Measurements from ENCODE around the gene DNPH1. TPM values are rescaled to one million over a fixed set of nuclear protein-coding genes. Genes with fewer than 3 reads are reported as not detected.

The DNPH1 gene
- total and polyA plus RNA-seq, 2 donors (not counting 3 experiments of a cell fraction or from before 2014, with no cell fraction given): 37.7 to 120 TPM

DNA sequence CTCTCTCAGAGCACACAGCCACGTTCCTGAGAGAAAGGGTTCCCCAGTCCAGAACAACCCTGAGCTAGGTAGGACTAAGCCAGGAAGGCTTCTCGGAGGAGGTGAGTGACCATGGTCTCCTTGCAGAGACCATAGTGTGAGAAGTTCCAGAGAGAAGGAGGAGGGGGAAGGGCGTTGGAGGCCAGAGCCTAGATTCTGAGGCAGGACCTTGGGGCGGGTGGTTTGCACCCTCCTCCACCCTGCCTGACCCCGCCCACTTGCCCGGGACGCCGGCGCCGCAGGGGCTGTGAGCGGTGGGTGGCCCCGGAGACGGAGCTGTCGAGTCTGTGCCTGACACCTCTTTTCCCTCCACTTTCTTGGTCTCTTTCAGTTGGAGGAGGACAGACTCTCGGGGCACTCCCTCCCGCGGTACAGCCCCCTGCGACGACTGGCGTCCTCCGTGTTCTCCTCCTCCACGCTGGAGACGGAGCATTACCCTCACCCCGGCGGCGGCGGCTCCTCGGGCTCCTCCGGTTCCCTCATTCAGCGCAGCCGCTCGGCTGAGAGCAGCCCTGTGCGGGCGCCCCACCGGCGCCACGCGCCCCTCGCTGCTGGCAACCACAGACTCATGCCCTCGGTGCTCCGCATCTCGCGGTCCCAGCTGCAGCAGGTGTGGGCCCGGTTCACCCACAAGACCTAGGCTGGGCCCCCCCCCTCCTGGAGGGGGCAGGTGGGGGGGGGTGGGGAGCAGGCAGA is 40.2 kb upstream of the DNPH1 start:
- Histone ChIP-seq H4K20me1 (replicated peaks; ENCODE audit: control insufficient read depth, extremely low read depth, insufficient read depth, low read length) (no peaks in the 10 kb centered on the region), H3K9me1 (replicated peaks; ENCODE audit: control insufficient read depth, extremely low read depth, insufficient read depth, low read length) (no peaks in the 10 kb centered on the region), H3K4me2 (ENCODE audit: insufficient read depth, low read length) (no peak overlapping the region), H3K4me1 (ENCODE audit: control insufficient read depth, extremely low read depth, insufficient read depth, low read length) (no peaks in the 10 kb centered on the region), H3K9me3 (replicated peaks; ENCODE audit: control insufficient read depth, insufficient read depth, low read length) (no peaks in the 10 kb centered on the region), H3K27ac (ENCODE audit: insufficient read depth, low read depth, low read length) (no peak overlapping the region), H3K79me2 (ENCODE audit: control insufficient read depth, insufficient read depth, low read length) (no peaks in the 10 kb centered on the region), H3K36me3 (ENCODE audit: control insufficient read depth in 2 of 2, extremely low read depth in 1 of 2, insufficient read depth in 2 of 2, low read length in 2 of 2) (no peaks in the 10 kb centered on the region), H3K9ac (replicated peaks; ENCODE audit: extremely low read depth, insufficient read depth, low read length) (no peak overlapping the region), H3K27me3 (ENCODE audit: control insufficient read depth in 2 of 2, insufficient read depth in 2 of 2, low read length in 2 of 2) (peaks cover 32 to 43% of the 10 kb centered on the region in 2 experiments), H2AFZ (ENCODE audit: low read depth, low read length) (peak overlapping the region; percentile 68), H3K4me3 (replicated peaks in 1 of 3; ENCODE audit: insufficient read depth in 1 of 3, low read depth in 1 of 3, low read length in 3 of 3) (no peak overlapping the region)
- dilution Hi-C loops (cut with MboI; ENCODE audit: extremely low pct_ligation_motif_present, low sequenced_read_pairs): no loop called here
- CTCF ChIA-PET: no interaction called here
- no peak for TF ChIP-seq GATA2 (IDR thresholded peaks at IDR 0.05; ENCODE audit: insufficient read depth, insufficient read length, low read depth, low read length)
- peak; percentile 42 for TF ChIP-seq EZH2 (IDR thresholded peaks at IDR 0.05; ENCODE audit: borderline replicate concordance, low read depth, low read length, severe bottlenecking)
- FAIRE-seq: no peak
- intact Hi-C loops (cut with micrococcal nuclease): no loop called here
- no TSS peak for BruUV-seq (replicated peaks)
- DNase-seq (ENCODE audit: low read depth, low spot score): no peak
- POLR2A ChIA-PET: no interaction called here

GRCh38 chr6:43268782-43269272 is 39.5 kb upstream of the DNPH1 start:
- dilution Hi-C loops (cut with MboI; ENCODE audit: extremely low pct_ligation_motif_present, low sequenced_read_pairs) (no loop called here), intact Hi-C loops (cut with micrococcal nuclease) (no loop called here)
- TF ChIP-seq, protein P1, sequence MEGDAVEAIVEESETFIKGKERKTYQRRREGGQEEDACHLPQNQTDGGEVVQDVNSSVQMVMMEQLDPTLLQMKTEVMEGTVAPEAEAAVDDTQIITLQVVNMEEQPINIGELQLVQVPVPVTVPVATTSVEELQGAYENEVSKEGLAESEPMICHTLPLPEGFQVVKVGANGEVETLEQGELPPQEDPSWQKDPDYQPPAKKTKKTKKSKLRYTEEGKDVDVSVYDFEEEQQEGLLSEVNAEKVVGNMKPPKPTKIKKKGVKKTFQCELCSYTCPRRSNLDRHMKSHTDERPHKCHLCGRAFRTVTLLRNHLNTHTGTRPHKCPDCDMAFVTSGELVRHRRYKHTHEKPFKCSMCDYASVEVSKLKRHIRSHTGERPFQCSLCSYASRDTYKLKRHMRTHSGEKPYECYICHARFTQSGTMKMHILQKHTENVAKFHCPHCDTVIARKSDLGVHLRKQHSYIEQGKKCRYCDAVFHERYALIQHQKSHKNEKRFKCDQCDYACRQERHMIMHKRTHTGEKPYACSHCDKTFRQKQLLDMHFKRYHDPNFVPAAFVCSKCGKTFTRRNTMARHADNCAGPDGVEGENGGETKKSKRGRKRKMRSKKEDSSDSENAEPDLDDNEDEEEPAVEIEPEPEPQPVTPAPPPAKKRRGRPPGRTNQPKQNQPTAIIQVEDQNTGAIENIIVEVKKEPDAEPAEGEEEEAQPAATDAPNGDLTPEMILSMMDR (IDR thresholded peaks at IDR 0.05; ENCODE audit: extremely low read depth in 1 of 2, insufficient read depth in 1 of 2, low read depth in 1 of 2, low read length in 2 of 2): no peak
- no peak for TF ChIP-seq GATA2 (IDR thresholded peaks at IDR 0.05; ENCODE audit: insufficient read depth, insufficient read length, low read depth, low read length)
- no peak for TF ChIP-seq POLR2AphosphoS5 (IDR thresholded peaks at IDR 0.05; ENCODE audit: insufficient read depth, low read depth, low read length)
- TF ChIP-seq FOS (IDR thresholded peaks at IDR 0.05; ENCODE audit: borderline replicate concordance, insufficient read depth, low read length): no peak
- H3K4me2 ChIP-seq (ENCODE audit: insufficient read depth, low read length): no peak overlapping the region
- FAIRE-seq: no peak
- no peak for DNase-seq (ENCODE audit: low read depth, low spot score)
- POLR2A ChIA-PET: no interaction called here
- no peak overlapping the region for H3K4me3 ChIP-seq (replicated peaks in 1 of 3; ENCODE audit: insufficient read depth in 1 of 3, low read depth in 1 of 3, low read length in 3 of 3)
- H3K36me3 ChIP-seq (ENCODE audit: control insufficient read depth in 2 of 2, extremely low read depth in 1 of 2, insufficient read depth in 2 of 2, low read length in 2 of 2): no peaks in the 10 kb centered on the region
- H3K27ac ChIP-seq (ENCODE audit: insufficient read depth, low read depth, low read length): no peak overlapping the region
- peaks cover 26 to 37% of the 10 kb centered on the region in 2 experiments for H3K27me3 ChIP-seq (ENCODE audit: control insufficient read depth in 2 of 2, insufficient read depth in 2 of 2, low read length in 2 of 2)
- no peak overlapping the region for H2AFZ ChIP-seq (ENCODE audit: low read depth, low read length)
- CTCF ChIA-PET: interaction anchor here (1.0 to 1.6 kb wide), 2 partner anchors 40 to 237 kb away, joined by 4 to 5 read pairs; partner anchors contain the start of gene DNPH1
- H3K9me1 ChIP-seq (replicated peaks; ENCODE audit: control insufficient read depth, extremely low read depth, insufficient read depth, low read length): no peaks in the 10 kb centered on the region
- no peaks in the 10 kb centered on the region for H3K4me1 ChIP-seq (ENCODE audit: control insufficient read depth, extremely low read depth, insufficient read depth, low read length)
- H3K9me3 ChIP-seq (replicated peaks; ENCODE audit: control insufficient read depth, insufficient read depth, low read length): no peaks in the 10 kb centered on the region
- H4K20me1 ChIP-seq (replicated peaks; ENCODE audit: control insufficient read depth, extremely low read depth, insufficient read depth, low read length): no peaks in the 10 kb centered on the region
- H3K79me2 ChIP-seq (ENCODE audit: control insufficient read depth, insufficient read depth, low read length): no peaks in the 10 kb centered on the region
- H3K9ac ChIP-seq (replicated peaks; ENCODE audit: extremely low read depth, insufficient read depth, low read length): no peak overlapping the region
- BruUV-seq (replicated peaks): no TSS peak
